NCI-H526 treated with DMSO at 0.1 percent for 48 hours (cell line): ENCODE results near the gene LY86.
A peak's percentile ranks its signal among the peaks of the same experiment; 100 is the strongest.
"Not testable (repeated sequence)": the region's sequence is repeated elsewhere in the genome, so short reads cannot be mapped to it uniquely, and the experiment has no call there.

Source experiments
- DNase-seq: peaks from one replicate; lab custom pipeline; 2025; lab: John Stamatoyannopoulos, UW

Gene LY86

GRCh38 chr6:6596529-6597328, 8.2 kb downstream of the LY86 start:
- DNase-seq, result no peak

- no peak for DNase-seq
Observed at GRCh38 chr6:6597682-6598081, 9.2 kb downstream of the LY86 start.

GRCh38 chr6:6599468-6599873, 11.0 kb downstream of the LY86 start:
- no peak for DNase-seq

GRCh38 chr6:6600875-6601274, 12.4 kb downstream of the LY86 start:
- DNase-seq, result no peak

- DNase-seq, result no peak
Observed at GRCh38 chr6:6602262-6602661, 13.7 kb downstream of the LY86 start.

- DNase-seq, result no peak
Observed at GRCh38 chr6:6603317-6603716, 14.8 kb downstream of the LY86 start.

GRCh38 chr6:6604015-6604414, 15.5 kb downstream of the LY86 start:
- DNase-seq, result no peak

GRCh38 chr6:6604566-6604965, 16.0 kb downstream of the LY86 start:
- DNase-seq, result no peak

- DNase-seq, result no peak
Observed at GRCh38 chr6:6605873-6606272, 17.4 kb downstream of the LY86 start.

GRCh38 chr6:6606391-6607030, 18.0 kb downstream of the LY86 start:
- not testable (repeated sequence) for DNase-seq

- no peak for DNase-seq
Observed at GRCh38 chr6:6609450-6609849, 20.9 kb downstream of the LY86 start.

GRCh38 chr6:6610031-6610591, 21.6 kb downstream of the LY86 start:
- DNase-seq, result no peak

GRCh38 chr6:6611486-6611885, 23.0 kb downstream of the LY86 start:
- DNase-seq, result no peak

- DNase-seq, result no peak
Observed at GRCh38 chr6:6612308-6612707, 23.8 kb downstream of the LY86 start.

GRCh38 chr6:6613103-6613718, 24.7 kb downstream of the LY86 start:
- DNase-seq, result not testable (repeated sequence)

GRCh38 chr6:6614096-6614982, 25.8 kb downstream of the LY86 start:
- no peak for DNase-seq

GRCh38 chr6:6614983-6615349, 26.4 kb downstream of the LY86 start:
- DNase-seq, result no peak

- no peak for DNase-seq
Observed at GRCh38 chr6:6616656-6617055, 28.1 kb downstream of the LY86 start.

- DNase-seq, result no peak
Observed at GRCh38 chr6:6619021-6619794, 30.7 kb downstream of the LY86 start.

GRCh38 chr6:6620766-6621425, 32.4 kb downstream of the LY86 start:
- DNase-seq, result no peak

- DNase-seq, result peak; percentile 34
Observed at GRCh38 chr6:6622501-6622900, 34.0 kb downstream of the LY86 start.
